HuH-7.5 (cell line): Measurements from ENCODE around the gene APBB1.
A peak's percentile ranks its signal among the peaks of the same experiment; 100 is the strongest.

Source experiments
- DNase-seq: peaks from one replicate; pipeline ENCODE4 v3.0.0; 2011; ENCODE audit warnings: low spot score

APBB1 gene

GRCh38 chr11:6391537-6392134 lies 27.3 kb downstream of the APBB1 start:
- DNase-seq: no peak

GRCh38 chr11:6390718-6391469 lies 28.0 kb downstream of the APBB1 start:
- DNase-seq: no peak

- DNase-seq: peak; percentile 80
These were observed 28.8 kb downstream of the APBB1 start, which contains the start of gene SMPD1 for GRCh38 chr11:6389905-6390717. Gene SMPD1 (plus strand): TSS chr11:6390474. CDS start chr11:6390599, 125 bp downstream.

DNA sequence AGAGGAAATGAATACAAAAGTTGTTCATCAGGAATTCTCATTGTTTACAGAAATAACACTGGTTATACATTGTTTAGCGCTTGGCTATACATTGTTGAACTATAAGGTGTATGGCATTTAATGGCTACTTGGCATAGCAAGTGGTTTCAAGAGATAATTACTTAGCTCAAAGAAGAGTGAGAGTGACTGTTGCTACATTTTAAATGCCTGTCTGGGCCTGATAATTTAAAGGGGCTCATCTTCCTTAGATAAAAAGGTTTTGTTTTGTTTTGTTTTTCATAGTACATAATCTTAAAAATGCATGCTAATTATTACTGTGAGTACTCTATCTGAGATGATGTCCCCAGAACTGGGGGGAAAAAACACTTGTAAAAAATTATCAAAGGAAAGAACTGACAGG lies 30.1 kb downstream of the APBB1 start:
- no peak for DNase-seq

GRCh38 chr11:6387811-6388599 lies 30.9 kb downstream of the APBB1 start:
- no peak for DNase-seq

GRCh38 chr11:6385046-6385777 lies 33.7 kb downstream of the APBB1 start:
- no peak for DNase-seq

- DNase-seq: no peak
These were observed 40.3 kb downstream of the APBB1 start for GRCh38 chr11:6378640-6378989.

DNA sequence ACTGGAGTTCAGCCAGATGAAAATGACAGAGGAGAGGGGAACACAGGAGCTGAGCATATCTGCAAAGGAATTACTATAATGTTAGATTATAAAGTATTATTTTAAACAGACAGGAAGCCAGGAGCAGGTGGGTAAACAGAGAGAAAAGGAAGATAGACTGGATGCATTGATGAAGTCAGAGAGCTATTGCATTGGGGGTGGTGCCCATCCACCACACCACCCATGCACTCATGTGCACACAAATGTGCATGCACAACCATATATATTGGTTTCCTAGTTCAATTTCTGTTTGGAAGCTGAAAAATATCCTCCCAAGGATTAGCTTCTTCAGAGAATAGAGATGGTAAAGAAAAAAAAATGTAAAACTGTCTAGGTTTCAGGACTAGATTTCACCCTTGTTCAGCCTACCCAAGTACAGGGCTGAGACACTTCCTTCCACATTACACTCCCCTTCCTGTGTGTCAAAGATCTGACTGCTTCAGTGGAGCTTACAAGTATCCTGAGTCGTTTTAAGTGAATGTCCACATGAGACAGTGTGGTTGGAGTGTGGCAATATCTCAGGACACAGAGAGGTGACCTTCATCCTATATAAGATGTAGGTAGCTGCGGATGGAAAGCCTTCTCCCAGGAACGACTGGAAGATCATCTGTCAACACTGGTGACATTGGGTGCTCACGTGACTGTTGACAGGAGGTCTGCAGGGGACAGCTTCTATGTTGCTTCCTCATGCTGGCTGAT lies 40.8 kb downstream of the APBB1 start:
- DNase-seq: no peak

- no peak for DNase-seq
These were observed 47.1 kb downstream of the APBB1 start for GRCh38 chr11:6371825-6372224.

GRCh38 chr11:6365659-6366058 lies 53.2 kb downstream of the APBB1 start:
- peak; percentile 43 for DNase-seq

DNA sequence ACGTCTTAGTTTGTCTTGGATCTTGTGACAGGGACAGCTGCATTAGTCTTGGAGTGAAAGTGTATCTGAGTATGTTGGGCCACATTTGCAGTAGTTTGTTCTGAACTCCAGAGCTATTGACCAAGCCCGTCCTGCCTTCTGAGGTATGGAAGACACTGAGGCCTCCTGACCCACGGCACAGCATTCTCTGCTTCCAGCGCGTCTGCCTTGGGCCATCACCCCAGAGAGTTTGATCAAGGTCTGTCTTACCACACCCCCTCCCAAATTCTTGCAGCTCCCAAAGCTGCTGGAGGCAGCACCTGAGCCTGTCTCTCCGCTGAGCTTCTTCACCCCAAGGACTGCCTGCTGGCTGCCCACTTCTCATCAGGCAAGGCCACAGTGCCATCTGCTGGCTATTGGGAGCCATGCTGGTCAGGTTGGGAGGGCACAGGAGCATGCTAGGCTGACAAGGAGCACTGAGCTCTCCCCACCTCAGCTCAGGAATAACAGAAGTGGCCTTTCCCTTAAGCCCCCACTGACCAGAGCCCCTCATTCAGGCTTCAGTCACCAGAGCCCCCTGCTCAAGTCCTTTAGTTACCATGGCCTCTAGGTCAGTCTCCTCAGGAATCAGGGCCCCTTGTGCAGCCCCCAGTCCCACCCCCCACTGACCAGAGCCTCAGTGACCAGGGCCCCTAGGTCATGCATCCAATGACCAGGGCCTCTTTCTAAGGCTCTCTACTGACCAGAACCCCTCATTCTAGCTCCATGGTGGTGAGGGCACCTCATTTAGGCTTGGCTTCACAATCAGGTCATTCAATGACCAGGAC lies 55.8 kb downstream of the APBB1 start:
- peak; percentile 46 for DNase-seq

DNA sequence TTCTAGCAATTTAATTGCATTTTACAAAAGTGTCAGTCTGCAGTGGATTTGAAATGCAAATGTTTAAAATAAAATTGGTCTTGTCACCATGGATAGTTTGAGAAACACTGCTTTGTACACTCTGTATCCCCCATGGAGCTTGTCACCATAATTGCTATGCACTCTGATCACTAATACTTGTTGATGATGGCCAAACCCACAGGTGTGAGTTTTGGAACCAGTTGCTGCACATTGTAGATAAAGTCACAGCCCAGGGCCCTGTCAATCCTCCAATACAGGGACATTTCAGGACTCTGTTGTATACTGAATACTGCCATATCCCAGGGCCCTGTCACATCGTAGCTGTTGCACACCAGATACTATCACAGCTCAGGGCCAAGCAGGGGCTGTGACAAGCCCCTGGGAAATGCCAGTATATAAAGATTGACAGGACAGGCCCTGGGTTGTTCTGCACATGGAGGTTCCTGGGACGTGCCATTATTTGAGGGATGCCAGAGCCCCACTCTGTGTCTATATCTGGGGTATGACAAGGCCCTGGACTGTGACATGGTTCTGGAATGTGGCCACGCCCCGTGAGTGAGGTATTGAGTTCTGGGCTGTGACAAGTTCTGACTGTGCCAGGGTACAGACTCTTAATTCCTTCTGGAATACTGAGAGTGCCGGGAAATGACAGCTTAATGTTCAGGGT lies 56.6 kb downstream of the APBB1 start:
- no peak for DNase-seq

GRCh38 chr11:6360183-6360582 lies 58.7 kb downstream of the APBB1 start:
- no peak for DNase-seq

- no peak for DNase-seq
These were observed 61.7 kb downstream of the APBB1 start for GRCh38 chr11:6357222-6357621.

GRCh38 chr11:6356503-6357055 lies 62.3 kb downstream of the APBB1 start:
- no peak for DNase-seq

- DNase-seq: no peak
These were observed 64.0 kb downstream of the APBB1 start for GRCh38 chr11:6354651-6355485.

GRCh38 chr11:6353367-6353987 lies 65.4 kb downstream of the APBB1 start:
- peak; percentile 55 for DNase-seq
